Measurements from ENCODE around the gene ATP8B3. TPM values are rescaled to one million over a fixed set of nuclear protein-coding genes. Genes with fewer than 3 reads are reported as not detected.

Gene ATP8B3
- total and polyA plus RNA-seq, 2 of the 13 experiments (the other 11 are each of a cell fraction or from before 2014, with no cell fraction given): 2.6 to 5.9 TPM

DNA sequence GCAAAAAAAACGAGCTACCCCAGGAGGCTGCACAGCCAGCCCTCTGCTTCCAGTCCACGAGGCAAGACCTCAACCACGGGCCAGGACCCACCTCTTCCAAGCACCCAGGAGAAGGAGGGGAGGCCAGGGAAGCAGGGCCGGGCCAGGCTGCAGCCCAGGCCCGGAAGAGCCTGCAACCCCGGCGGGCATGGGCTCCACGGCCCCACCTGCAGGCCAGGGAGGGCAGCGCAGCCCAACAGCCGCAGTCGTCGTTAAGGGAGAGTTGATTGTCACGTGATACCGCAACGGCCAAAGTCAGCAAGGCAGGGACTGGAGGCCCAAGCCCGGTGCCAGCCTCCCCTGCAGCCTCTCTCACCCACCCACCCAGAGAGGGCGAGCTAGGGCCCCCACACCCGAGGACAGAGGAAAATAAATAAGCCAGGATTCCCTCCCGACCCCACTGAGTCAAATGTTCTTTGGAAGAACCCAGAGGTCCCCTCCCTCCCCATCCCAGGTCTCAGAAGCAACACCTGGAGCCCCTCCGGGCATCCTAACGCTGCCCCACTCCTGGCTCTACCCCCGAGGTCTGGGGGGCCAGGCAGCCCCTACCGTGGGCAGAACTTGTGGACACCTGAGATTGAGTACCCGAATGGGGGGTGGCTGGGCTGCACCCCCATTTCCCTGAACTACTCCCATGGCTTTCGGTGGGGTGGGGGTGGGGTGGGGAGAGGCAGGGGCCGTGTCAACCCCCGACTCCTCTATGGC is 41.4 kb upstream of the ATP8B3 start (continued):
- TF ChIP-seq, protein P1, sequence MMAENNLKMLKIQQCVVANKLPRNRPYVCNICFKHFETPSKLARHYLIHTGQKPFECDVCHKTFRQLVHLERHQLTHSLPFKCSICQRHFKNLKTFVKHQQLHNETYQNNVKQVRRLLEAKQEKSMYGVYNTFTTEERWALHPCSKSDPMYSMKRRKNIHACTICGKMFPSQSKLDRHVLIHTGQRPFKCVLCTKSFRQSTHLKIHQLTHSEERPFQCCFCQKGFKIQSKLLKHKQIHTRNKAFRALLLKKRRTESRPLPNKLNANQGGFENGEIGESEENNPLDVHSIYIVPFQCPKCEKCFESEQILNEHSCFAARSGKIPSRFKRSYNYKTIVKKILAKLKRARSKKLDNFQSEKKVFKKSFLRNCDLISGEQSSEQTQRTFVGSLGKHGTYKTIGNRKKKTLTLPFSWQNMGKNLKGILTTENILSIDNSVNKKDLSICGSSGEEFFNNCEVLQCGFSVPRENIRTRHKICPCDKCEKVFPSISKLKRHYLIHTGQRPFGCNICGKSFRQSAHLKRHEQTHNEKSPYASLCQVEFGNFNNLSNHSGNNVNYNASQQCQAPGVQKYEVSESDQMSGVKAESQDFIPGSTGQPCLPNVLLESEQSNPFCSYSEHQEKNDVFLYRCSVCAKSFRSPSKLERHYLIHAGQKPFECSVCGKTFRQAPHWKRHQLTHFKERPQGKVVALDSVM (CRISPR knock-in tag; IDR thresholded peaks at IDR 0.05): peak; percentile 98
- peak; percentile 46; the same call in 1 of the 2 replicates for TF ChIP-seq SALL1 (CRISPR knock-in tag; IDR thresholded peaks at IDR 0.05)
- no peak for TF ChIP-seq KDM5A (IDR thresholded peaks at IDR 0.05; ENCODE audit: borderline replicate concordance, low read length)
- no peak for TF ChIP-seq HES4 (CRISPR knock-in tag; IDR thresholded peaks at IDR 0.05; ENCODE audit: borderline replicate concordance)
- TF ChIP-seq ZBTB7A (CRISPR knock-in tag; IDR thresholded peaks at IDR 0.05): no peak
- peak; percentile 77 for TF ChIP-seq ZBTB33 (CRISPR knock-in tag; IDR thresholded peaks at IDR 0.05)
- TF ChIP-seq, protein P2, sequence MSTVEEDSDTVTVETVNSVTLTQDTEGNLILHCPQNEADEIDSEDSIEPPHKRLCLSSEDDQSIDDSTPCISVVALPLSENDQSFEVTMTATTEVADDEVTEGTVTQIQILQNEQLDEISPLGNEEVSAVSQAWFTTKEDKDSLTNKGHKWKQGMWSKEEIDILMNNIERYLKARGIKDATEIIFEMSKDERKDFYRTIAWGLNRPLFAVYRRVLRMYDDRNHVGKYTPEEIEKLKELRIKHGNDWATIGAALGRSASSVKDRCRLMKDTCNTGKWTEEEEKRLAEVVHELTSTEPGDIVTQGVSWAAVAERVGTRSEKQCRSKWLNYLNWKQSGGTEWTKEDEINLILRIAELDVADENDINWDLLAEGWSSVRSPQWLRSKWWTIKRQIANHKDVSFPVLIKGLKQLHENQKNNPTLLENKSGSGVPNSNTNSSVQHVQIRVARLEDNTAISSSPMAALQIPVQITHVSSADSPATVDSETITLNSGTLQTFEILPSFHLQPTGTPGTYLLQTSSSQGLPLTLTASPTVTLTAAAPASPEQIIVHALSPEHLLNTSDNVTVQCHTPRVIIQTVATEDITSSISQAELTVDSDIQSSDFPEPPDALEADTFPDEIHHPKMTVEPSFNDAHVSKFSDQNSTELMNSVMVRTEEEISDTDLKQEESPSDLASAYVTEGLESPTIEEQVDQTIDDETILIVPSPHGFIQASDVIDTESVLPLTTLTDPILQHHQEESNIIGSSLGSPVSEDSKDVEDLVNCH (CRISPR knock-in tag; IDR thresholded peaks at IDR 0.05): no peak
- no peak for TF ChIP-seq ZNF281 (CRISPR knock-in tag; IDR thresholded peaks at IDR 0.05; ENCODE audit: borderline replicate concordance)
- TF ChIP-seq, protein P3, sequence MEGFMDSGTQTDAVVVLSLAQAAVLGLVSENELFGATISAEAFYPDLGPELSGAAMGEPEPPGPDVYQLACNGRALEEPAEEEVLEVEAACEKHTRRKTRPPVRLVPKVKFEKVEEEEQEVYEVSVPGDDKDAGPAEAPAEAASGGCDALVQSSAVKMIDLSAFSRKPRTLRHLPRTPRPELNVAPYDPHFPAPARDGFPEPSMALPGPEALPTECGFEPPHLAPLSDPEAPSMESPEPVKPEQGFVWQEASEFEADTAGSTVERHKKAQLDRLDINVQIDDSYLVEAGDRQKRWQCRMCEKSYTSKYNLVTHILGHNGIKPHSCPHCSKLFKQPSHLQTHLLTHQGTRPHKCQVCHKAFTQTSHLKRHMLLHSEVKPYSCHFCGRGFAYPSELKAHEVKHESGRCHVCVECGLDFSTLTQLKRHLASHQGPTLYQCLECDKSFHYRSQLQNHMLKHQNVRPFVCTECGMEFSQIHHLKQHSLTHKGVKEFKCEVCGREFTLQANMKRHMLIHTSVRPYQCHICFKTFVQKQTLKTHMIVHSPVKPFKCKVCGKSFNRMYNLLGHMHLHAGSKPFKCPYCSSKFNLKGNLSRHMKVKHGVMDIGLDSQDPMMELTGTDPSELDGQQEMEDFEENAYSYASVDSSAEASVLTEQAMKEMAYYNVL (CRISPR knock-in tag; IDR thresholded peaks at IDR 0.05; ENCODE audit: borderline replicate concordance): no peak
- TF ChIP-seq PBX2 (CRISPR knock-in tag; IDR thresholded peaks at IDR 0.05): no peak
- peak; percentile 75 for TF ChIP-seq GABPB1 (CRISPR knock-in tag; IDR thresholded peaks at IDR 0.05)
